Stimulated activated CD4-positive, alpha-beta T cell treated with anti-CD3 and anti-CD28 coated beads, Interleukin-12 subunit alpha, Interleukin-12 subunit beta, amount 100 ng/mL, for 4 hours (primary cell): ENCODE data around the gene C2orf80.
"Not testable (repeated sequence)": the region's sequence is repeated elsewhere in the genome, so short reads cannot be mapped to it uniquely, and the experiment has no call there.

Experiments
- DNase-seq: peaks from one replicate; pipeline ENCODE4 v3.0.0-alpha.2; 2020

The C2orf80 gene

DNA sequence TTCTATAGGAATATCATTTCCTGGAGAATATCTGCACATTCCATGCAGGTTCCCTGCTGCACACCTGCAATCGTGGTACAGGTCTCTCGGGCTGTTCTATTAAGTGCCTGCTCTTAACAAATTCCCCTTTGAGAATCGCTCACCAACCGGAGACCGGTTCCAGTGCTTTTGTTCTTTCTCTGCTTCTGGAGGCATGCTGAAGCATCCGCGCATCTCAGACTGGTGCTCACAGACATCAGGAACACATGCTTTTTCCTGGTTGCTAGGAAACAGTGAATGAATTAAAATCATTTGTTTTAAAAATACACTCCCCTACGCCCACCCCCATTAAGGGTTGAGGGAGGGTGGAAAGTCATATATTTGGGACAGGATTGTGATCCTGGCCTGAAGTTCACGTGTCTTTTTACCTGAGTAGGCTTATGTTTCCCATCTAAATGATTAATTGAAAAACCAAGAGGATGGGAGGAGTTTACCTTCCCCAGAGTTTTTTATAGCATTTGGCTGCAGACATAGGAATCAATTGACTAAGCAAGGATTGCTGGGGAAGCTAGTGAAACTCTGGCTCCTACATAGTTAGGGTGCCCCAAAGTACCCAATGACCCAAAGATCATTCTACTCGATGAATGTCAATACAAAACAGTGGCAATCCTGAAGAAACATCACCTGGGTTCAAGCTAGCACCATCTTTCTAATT is at the start of gene C2orf80:
Gene C2orf80, minus strand, starts transcription at position 221 of the 694 bp plus-strand sequence. CDS start 3,044 bp downstream, outside the sequence.
- no peak for DNase-seq

DNA sequence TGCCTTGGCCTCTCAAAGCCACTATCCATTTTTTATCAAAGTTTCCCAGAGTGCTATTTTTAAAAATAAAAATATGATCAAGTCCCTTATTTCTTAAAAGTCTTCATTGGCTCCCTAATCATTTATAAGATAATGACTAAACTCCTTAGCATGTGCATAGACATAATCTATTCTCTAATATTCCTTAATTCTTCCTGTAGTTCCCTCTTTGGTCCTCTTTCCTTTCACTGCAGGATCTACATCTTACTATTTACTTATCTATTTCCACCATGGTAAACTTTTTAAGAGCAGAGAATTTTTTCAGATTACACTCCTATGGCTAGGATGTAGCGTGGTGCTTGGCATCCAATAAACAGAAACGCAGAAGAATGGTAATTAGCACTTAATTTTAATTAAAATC is 46.0 kb upstream of the C2orf80 start:
- no peak for DNase-seq

DNA sequence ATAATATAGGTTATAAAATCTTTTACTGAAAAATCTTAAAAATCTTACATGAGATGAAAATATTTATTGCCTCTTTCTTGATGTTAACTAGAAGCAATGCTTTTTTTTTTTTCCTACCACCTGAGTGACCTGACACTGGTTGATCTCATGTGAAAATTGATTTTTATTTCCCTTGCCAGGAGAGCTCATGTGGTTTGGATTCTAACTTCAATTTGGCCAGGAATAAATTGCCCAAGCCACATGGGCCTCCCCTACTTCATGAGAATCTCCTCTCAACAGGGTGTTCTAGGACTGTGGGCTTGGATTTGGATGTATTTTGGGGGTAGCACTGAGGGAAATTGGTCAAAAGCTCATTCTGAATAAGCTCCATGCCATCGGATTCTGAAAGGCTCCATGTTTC is 45.0 kb upstream of the C2orf80 start:
- no peak for DNase-seq

DNA sequence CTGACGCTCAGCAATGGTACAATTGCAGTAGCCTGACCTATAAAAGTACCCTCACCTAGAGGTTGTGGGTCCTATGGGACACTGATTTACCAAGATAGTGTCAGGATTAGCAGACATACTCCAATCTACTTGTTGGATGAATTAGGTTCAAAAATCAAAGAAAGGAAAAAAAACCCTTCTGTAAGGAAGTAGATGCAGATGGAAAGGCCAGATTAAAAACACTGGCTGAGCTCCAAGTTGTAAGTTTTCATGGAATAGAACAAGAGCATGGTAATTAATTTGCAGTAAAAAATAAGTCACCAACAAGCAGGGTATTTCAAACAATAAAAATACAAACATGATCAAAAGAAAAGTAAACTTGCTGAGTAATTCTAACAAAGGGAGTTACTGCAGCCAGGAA is 38.6 kb upstream of the C2orf80 start:
- no peak for DNase-seq

DNA sequence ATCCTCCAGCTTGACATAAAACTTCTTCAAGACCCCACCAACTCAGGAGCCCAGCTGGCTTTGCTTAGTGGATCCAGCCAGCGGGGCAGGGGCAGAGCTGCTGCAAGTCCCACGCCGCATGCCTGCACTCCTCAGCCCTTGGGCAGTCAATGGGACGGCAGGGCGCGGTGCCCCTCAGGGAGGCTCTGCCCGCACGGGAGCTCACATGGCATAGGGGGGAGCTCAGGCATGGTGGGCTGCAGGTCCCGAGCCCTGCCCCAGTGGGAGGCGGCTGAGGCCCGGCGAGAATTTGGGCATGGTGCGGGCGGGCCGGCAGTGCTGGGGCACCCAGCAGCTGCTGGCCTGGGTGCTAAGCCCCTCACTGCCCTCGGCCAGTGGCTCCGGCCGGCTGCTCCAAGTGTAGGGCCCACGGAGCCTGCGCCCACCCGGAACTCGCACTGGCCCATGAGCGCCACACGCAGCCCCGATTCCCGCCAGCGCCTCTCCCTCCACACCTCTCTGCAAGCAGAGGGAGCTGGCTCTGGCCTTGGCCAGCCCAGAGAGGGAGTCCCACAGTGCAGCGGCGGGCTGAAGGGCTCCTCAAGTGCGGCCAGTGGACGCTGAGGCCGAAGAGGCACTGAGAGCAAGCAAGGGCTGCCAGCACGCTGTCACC is 37.9 kb upstream of the C2orf80 start:
- no peak for DNase-seq

DNA sequence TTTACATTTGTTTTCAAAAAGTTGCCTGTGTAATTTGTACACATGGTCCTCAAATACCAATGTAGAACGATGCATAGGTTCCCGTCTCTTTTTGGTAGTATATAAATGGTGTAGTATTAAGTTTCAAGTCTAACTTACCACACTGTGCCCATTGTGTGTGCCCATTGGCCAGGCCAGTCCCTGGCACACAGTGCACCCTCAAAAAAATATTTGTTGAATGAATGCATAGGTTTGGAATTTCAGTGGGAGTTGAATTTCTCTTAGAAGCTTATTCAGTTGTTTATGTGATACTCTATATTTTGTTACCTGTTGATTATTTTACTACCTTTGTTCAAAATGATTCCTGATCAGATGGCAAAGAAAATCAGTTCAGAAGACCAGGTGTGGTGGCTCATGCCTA is 35.0 kb upstream of the C2orf80 start:
- DNase-seq: no peak

DNA sequence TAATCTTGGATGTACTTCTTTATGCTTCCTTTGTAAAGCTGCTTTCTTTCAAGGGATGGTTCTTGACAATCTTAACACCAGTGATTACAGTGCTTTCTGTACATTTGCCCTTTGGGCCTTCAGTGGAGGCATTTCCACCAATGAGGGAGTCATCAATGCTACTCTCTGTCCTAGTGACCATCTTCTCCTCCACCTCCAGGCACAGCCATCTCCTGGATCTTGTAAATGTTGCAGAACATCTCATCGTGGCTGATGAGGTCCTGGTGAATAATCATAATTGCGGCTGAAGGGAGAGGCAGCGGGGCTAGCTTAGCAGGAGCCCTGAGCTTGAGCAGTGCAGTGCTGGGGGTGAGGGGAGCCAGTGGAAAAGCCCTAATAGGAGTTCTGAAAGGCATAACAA is 32.5 kb upstream of the C2orf80 start:
- DNase-seq: no peak

DNA sequence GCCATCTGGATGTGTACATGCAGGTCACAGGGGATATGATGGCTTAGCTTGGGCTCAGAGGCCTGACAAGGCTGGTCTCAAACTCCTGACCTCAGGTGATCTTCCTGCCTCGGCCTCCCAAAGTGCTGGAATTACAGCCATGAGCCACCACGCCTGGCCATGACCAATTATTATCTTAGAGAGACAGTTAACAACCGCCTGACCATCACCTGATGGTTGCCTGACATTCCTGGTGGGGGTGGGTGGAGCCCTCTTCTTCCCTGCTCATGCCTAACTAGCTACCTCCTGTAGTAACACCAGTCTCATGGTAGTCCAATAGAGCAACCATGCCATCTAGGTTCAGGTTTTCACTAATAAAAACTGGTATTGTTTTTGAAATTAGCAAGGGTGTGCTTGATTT is 32.0 kb upstream of the C2orf80 start:
- not testable (repeated sequence) for DNase-seq

DNA sequence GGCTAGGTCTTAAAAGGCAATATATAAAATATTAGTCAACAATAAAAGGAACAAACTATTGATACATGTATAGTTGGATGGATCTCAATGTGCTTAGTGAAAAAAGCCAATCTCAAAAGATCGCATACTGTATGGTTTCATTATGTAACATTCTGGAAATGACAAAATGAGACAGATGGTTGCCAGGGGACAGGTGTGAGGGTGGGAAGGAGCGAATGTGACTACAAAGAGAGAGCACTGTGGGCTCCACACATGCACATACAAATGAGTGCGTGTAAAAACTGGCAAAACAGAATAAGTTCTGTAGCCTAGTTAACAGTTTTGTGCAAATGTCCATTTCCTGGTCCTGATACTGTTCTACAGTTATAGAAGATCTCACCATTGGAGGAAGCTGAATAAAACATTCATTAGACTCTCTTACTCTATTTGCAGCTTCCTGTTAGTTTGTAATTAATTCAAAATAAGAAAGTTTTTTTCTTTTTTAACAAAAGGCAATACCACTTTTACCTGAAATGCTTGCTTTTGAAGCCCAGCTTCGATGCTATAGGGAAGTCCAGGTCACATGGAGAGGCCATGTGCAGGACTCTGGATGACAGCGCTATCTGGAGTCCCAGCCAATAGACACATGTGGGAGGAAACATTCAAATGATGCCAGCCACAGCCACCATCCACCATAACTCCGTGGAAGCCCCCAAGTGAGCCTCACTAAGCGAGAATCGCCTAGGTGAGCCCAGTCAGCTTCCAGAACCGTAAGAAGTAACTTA is 21.0 kb upstream of the C2orf80 start:
- no peak for DNase-seq

DNA sequence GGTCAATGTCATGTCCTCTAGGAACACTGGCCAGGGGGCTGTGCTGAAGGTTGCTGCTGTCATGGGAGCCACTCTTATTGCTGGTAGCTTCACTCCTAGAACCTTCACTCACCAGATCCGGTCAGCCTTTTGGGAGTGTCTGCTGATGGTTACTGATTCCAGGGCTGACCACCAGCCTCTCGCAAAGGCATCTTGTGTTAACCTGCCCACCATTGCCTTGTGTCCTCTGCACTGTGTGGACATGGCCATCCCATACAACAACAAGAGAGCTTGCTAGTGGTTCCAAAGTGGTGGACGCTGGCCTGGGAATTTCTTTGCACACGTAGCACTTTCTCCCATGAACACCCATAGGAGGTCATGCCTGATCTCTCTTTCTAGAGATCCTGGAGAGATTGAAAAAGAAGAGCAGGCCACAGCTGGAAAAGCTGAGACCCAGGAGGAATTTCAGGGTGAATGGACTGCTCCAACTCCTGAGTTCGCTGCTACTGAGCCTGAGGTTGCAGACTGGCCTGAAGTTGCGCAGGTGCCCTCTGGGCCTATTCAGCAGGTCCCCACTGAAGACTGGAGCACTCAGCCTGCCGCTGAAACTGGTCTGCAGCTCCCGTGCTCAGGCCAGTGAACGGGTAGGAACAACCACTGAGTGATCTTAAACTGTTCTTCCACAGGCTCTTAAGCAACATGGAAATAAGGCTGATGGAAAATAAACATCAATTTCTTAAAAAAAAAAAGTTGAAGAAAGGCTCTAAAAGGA is 18.7 kb upstream of the C2orf80 start:
- DNase-seq: no peak

DNA sequence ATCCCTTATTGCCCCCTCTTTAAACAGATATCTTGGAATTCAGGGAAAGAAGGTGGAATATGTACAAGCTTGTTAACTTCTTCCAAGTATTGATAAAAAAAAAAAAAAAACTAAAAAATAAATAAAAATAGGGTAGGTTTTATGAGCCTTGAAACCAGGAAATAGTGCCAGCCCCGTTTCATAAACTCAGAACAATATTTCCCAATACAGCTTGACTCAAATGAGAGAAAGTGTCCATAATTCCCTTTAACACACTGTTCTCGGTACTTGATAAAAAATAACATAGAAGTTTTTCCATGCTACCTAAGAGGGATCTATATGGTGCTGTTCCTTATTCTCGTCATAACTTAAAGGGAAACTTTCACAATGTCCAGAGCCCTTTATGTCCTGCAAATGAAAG is 17.9 kb upstream of the C2orf80 start:
- no peak for DNase-seq

DNA sequence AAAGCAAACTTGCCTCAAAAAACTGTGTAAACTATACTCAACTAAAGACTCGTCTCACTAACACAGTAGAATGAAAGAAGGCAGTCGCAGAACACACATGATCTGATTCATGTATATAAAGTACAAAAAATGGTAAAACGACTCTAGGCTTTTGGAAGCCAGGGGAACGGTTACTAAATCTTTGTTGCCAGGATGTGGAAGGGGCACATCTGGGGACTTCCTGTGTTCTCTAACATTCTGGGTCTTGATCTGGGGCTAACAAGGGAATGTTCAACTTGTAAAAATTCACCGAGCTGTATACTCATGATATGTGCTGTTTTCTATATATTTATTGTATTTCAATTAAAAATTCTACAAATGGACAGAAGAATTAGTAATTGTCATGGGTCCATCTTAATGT is 14.3 kb upstream of the C2orf80 start:
- no peak for DNase-seq

DNA sequence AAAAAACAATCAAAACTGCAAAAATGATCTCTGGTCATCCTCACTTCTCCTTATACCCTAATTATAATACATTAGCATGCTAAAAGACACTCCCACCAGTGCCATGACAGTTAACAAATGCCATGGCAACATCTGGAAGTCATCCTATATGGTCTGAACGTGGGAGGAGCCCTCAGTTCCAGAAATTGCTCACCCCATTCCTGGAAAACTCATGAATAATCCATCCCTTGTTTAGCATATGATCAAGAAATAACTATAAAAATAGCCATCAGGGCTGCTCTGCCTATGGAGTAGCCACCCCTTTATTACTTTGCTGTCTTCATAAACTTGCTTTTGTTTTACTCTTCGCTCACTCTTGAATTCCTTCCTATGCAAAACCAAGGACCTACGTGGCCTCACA is 5.7 kb upstream of the C2orf80 start:
- DNase-seq: no peak

DNA sequence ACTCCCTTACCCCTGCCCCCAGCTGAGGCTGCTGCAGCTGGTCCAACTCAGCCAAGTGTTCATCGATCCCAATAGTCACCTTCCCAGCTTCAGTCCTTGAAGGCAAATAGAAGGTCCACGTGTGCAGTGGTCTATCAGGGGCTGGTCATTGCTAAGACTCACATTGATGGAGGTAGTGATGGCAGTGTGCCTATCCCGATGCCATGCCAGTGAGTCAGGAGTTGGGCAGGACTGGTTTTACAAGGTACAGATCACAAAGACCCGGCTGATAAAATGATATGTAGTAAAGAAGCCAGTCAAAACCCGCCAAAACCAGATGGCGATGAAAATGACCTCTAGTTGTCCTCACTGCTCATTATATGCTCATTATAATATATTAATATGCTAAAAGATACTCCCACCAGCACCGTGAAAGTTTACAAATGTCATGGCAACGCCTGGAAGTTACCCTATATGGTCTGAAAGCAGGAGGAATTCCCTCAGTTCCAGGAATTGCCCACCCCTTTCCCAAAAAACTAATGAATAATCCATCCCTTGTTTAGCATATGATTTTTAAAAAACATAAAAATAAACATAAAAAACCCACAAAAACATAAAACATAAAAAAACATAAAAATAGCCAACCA is 2.9 kb upstream of the C2orf80 start:
- no peak for DNase-seq

DNA sequence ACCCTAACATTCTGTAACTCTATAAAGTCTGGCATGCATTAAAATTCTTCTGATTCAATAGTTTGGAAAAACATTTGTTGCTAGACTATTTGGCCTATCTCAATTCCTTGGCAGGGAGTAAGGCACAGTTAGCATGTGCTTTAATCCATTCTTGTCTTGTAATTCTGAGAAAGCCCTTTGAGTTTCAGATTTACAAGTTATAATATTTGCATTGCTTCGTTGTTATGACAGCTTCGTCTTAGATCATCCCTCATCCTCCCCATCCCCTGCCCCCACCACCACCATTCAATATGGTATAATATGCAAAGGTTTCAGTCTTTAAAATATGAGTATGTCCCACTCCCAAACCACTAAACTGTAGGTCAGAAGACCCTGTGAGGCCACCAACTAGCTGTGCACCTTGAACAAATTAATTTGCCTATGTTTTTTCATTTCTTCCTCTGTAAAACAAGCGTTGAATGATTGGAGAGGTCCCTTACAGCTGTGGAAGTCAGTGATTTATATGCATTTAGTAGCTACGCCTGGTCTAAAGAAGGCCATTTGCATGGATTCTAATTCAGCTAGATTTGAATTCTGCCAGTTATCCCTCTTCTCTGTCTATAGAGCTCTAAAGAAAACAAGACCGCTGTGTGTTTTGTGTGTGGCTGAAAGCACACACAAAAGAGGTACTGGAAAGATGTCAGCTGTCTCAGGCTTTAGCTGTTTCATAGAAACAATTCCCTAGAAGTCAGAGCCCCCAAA is 591 bp downstream of the C2orf80 start:
- DNase-seq: no peak

DNA sequence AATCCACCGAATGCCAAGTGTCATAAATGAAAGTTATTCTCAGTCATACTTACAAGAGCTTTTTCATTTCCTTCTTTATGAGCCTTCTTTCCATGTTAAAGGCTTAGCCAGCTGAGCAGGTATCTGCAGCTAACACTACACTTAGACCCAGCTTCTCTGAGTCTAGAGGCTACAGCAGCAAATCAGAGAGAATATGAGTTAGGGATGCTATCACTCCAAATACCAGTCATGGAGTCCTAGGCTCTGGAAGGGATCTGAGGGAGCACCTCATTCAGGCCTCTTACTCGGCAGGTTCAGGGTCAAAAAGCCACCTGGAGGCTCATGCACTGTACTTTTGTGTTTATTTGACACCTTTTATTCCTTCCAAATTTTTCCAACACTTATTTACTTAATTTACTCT is 2.9 kb downstream of the C2orf80 start:
- no peak for DNase-seq

DNA sequence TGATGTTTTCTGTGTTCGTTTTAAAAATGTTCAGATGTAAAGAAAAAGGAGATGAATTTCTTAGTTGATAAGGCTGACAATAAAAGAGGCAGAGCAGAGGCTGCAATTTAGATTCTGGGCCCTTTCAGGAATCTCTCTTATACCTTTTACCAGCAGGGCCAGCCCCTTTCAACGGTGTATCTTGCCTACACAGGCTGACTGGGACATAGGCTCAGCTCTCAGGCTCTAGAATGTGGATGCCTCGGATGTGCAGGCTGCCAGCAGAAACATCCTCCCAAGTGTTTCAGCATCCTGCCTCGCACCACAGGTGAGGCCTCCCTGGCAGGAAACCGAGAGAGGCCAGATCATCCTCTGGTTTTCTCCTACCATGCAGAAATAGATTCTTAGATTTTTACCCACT is 3.4 kb downstream of the C2orf80 start:
- DNase-seq: no peak

DNA sequence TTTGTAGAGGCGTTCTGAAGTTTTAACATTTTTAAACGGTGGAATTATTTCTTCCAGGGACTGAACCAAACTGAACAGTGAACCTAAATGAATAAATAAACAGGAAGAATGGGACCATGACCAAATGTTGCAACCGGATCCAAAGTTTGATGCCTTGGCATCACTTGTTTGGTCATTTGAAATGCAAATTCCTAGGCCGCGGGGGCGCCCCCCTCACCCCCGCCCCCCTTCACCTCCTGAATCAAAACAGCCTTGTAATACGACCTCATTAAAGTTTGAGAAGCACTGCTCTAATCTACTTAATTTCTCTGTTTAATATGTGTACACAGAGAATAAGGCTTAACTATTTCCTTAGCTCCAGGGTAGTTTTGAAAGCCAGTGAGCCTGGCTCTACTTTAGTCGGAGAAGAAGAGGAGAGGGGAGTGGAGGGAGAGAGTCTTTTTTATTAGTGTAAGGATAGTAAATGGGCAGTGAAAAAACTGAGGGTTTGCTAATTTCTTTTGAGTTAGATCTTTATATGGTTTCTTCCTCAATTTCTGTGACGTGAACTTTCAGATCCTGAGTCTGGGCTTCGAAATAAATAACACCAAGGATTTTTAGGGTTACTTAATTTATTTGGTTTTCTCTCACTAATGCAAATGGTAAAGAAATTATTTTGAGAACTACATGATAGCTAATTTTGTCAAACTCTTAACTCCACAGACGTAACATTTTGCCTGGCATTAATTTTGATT is 5.7 kb downstream of the C2orf80 start:
- no peak for DNase-seq

DNA sequence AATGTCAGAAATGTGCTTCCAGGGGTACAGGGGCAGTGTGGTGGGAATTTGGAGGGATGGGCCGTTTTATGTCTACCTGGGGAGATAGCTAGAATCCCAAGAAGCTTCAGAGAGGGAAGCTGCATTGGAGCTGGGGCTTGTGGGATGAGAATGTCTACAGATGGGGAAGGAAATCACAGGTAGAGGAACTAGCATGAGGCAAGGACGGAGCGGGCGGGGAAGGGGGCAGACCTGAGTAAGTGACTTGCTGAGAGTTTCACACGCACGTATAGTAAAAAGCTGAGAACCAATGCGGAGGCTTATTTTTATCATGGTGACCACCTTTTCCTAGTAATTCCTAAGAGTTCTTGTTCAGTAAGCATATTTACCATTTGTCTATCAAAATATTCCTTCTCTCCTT is 6.3 kb downstream of the C2orf80 start:
- no peak for DNase-seq

DNA sequence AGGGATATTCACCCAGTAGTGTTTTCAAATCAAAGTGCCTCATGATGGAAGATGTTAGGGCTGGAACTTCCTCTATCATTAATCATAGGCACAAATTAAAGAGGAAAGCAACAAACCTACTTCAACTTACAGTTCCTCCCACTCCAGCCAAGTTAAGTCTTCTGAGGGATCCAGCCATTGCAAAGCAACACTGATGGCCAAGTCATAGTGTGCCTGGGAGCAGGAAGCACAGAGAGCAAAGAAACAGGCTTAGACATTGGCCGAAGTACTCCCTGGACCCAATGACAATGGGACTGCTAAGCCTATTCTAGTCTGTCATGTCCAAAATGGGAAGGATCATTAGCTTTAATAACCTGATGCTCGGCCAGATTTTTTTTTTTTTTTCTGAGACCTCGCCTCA is 7.0 kb downstream of the C2orf80 start:
- DNase-seq: no peak

DNA sequence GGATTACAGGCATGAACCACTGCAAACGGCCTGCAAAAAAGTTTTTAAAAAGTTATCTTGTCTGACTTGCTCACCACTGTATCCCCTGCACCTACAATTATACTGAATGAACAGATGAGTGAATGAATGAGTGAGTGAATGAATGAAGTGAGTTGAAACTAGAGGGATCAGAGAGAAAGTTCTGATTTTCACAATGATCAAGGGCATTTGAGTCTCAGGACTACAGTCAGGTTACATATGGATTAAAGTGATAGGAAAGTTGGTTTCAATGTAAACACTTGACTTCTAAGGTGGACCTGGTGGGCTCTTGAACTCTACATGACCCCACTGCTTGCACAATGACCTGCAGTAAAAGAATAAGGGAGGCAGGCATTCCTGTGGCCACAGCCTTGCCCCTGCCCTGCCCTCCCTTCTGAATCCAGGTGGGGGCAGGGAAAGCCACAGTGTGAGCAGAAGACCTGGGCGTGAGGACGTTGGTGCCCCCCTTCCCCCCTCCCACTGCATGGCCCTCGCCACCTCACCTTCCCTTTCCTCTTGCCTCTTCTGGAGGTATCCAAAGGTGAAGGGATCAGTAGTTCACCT is 10.7 kb downstream of the C2orf80 start:
- no peak for DNase-seq
